GM12891 (cell line): Measurements from ENCODE around the gene PRDX1.
"Not testable (repeated sequence)": the region's sequence is repeated elsewhere in the genome, so short reads cannot be mapped to it uniquely, and the experiment has no call there.

Experiments used
- DNase-seq: peaks from one replicate; pipeline ENCODE4 v3.0.0; 2011; ENCODE audit warnings: low spot score; ENCODE audit not compliant: insufficient read length
- FAIRE-seq: peaks from 2 replicates; lab custom pipeline; 2011; peaks lifted over from hg19 to GRCh38; lab: Jason Lieb, UNC
- PAX5 ChIP-seq: IDR thresholded peaks from 2 replicates; pipeline ENCODE4 v1.6.1; 2011; ENCODE audit warnings: low read length, moderate library complexity, mild to moderate bottlenecking; ENCODE audit not compliant: insufficient read depth, severe bottlenecking
- POLR2A ChIP-seq: IDR thresholded peaks from 2 replicates; pipeline ENCODE4 v1.6.1; 2011; ENCODE audit warnings: low read depth, low read length, control low read depth
- POLR2AphosphoS5 ChIP-seq: IDR thresholded peaks from 2 replicates; pipeline ENCODE4 v1.6.1; 2011; ENCODE audit warnings: low read depth, low read length, control low read depth
- POU2F2 ChIP-seq: IDR thresholded peaks from 2 replicates; pipeline ENCODE4 v1.6.1; 2011; ENCODE audit warnings: low read depth, mild to moderate bottlenecking, control low read depth, low read length, moderate library complexity
- SPI1 ChIP-seq: IDR thresholded peaks from 2 replicates; pipeline ENCODE4 v1.6.1; 2011; ENCODE audit warnings: low read depth, low read length, control low read depth
- TAF1 ChIP-seq: IDR thresholded peaks from 2 replicates; pipeline ENCODE4 v1.6.1; 2011; ENCODE audit warnings: low read depth, low read length, control low read depth

Gene PRDX1

DNA sequence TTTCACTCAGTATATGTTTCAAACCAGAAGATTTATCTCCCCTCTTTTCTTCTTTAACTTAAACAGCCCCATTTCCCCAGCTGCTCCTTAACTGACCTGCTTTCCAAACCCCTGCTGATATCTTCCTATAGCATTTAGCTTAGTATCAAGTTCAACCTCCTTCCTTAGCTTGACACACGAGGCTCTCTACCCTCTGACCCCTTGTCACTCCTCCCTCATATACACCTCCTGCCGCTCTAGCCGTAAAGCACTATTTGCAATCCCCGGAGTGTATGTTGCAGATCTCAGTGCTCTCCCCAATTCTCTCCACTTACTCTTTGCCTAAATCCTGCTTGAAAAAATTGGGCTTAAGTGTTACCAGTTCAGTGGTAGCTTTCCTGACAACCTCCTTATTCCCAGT is 15.2 kb upstream of the PRDX1 start:
- no peak for TF ChIP-seq TAF1
- no peak for TF ChIP-seq POLR2A
- no peak for TF ChIP-seq POU2F2
- no peak for TF ChIP-seq POLR2AphosphoS5
- TF ChIP-seq SPI1 = no peak
- no peak for TF ChIP-seq PAX5
- DNase-seq (no peak), FAIRE-seq (no peak)

- FAIRE-seq (no peak), DNase-seq (no peak)
- TF ChIP-seq POLR2AphosphoS5 (no peak), POU2F2 (no peak), TAF1 (no peak), PAX5 (no peak), POLR2A (no peak), SPI1 (no peak)
Measured at GRCh38 chr1:45535988-45536766, 14.5 kb upstream of the PRDX1 start.

- TF ChIP-seq POLR2AphosphoS5 (no peak), TAF1 (no peak), POLR2A (no peak)
- DNase-seq (no peak), FAIRE-seq (no peak)
Measured at GRCh38 chr1:45531873-45532272, 10.2 kb upstream of the PRDX1 start.

DNA sequence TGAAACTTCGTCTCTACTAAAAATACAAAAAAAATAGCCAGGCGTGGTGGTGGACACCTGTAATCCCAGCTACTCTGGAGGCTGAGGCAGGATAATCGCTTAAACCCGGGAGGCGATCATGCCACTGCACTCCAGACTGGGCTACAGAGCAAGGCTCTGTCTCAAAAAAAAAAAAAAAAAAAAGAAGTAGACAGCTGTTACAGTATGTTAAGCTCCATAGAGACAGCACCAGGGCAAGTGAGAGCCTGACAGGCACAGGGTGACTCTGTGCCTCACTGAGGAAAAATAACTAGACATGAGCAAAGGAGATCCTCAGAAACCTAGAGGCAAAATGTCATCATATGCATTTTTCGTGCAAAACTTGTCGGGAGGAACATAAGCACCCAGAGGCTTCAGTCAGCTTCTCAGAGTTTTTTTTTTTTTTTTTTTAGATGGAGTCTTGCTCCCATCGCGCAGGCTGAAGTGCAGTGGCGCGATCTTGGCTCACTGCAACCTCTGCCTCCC is 9.0 kb upstream of the PRDX1 start:
- no peak for DNase-seq
- no peak for TF ChIP-seq PAX5
- no peak for TF ChIP-seq POU2F2
- no peak for TF ChIP-seq POLR2A
- TF ChIP-seq SPI1 = no peak
- no peak for TF ChIP-seq POLR2AphosphoS5
- no peak for TF ChIP-seq TAF1
- FAIRE-seq = no peak

GRCh38 chr1:45526135-45526644 is 4.5 kb upstream of the PRDX1 start:
- FAIRE-seq (no peak), DNase-seq (no peak)
- TF ChIP-seq POLR2A = no peak
- no peak for TF ChIP-seq PAX5
- TF ChIP-seq POLR2AphosphoS5 = no peak
- TF ChIP-seq POU2F2 = no peak
- no peak for TF ChIP-seq TAF1
- TF ChIP-seq SPI1 = no peak

DNA sequence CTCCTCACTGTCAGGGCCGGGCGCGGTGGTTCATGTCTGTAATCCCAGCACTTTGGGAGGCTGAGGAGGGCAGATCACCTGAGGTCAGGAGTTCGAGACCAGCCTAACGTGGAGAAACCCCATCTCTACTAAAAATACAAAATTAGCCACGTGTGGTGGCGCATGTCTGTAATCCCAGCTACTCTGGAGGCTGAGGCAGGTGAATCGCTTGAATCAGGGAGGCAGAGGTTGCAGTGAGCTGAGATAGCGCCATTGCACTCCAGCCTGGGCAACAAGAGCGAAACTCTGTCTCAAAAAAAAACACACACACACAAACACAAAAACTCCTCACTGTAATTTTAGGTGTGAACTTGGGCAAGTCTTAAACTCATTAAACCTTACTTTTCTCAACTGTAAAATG is 2.3 kb upstream of the PRDX1 start:
- not testable (repeated sequence) for DNase-seq, FAIRE-seq

DNA sequence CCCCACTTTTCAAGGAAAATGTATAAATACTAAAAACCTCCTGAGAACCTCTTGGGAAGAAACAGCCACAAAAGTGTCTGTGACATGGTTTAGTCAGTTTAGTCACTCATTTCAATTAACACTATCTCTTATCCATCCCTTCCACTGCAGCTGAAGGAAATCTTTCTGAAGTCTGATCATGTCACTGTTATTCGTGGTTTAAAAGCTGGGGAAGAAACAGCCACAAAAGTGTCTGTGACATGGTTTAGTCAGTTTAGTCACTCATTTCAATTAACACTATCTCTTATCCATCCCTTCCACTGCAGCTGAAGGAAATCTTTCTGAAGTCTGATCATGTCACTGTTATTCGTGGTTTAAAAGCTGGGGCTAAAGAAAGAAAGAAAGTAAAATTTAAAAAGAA is 1.8 kb upstream of the PRDX1 start:
- FAIRE-seq = peak; percentile 84
- not testable (repeated sequence) for DNase-seq

GRCh38 chr1:45522324-45523104 is 830 bp upstream of the PRDX1 start:
- DNase-seq = no peak
- FAIRE-seq = peak; percentile 71
- TF ChIP-seq POLR2AphosphoS5 (no peak), SPI1 (no peak), PAX5 (no peak), TAF1 (no peak), POU2F2 (no peak), POLR2A (no peak)

- FAIRE-seq, DNase-seq: not testable (repeated sequence)
Measured at GRCh38 chr1:45519774-45520173, 1.9 kb downstream of the PRDX1 start.

- TF ChIP-seq PAX5 (no peak), TAF1 (no peak), POLR2A (no peak), SPI1 (no peak), POU2F2 (no peak), POLR2AphosphoS5 (no peak)
- FAIRE-seq (no peak), DNase-seq (no peak)
Measured at GRCh38 chr1:45518910-45519309, 2.8 kb downstream of the PRDX1 start.

GRCh38 chr1:45518366-45518765 is 3.3 kb downstream of the PRDX1 start:
- FAIRE-seq, DNase-seq: not testable (repeated sequence)
